Measurements from ENCODE around the gene ZNF878.
A peak's percentile ranks its signal among the peaks of the same experiment; 100 is the strongest.
"Not testable (repeated sequence)": the region's sequence is repeated elsewhere in the genome, so short reads cannot be mapped to it uniquely, and the experiment has no call there.

ZNF878 gene

GRCh38 chr19:12052497-12053169 lies at the start of gene ZNF878:
Gene ZNF878 (minus strand): TSS chr19:12052961. CDS start chr19:12052801, 160 bp downstream.
- DNase-seq, result peak in 2 of 4 experiments; percentile 11 to 26

GRCh38 chr19:12098040-12098439 lies 45.3 kb upstream of the ZNF878 start:
- DNase-seq, result no peak

- no peak for DNase-seq
Measured at GRCh38 chr19:12095111-12095790, 42.5 kb upstream of the ZNF878 start.

GRCh38 chr19:12093777-12094176 lies 41.0 kb upstream of the ZNF878 start:
- DNase-seq, result no peak

GRCh38 chr19:12092956-12093355 lies 40.2 kb upstream of the ZNF878 start:
- DNase-seq, result no peak

- DNase-seq, result peak in 2 of 4 experiments; percentile 14 to 21
Measured at GRCh38 chr19:12092065-12092867, 39.5 kb upstream of the ZNF878 start.

GRCh38 chr19:12090807-12091206 lies 38.0 kb upstream of the ZNF878 start:
- DNase-seq, result peak; percentile 10 to 43 (median 17)

- DNase-seq, result no peak
Measured at GRCh38 chr19:12085074-12085818, 32.5 kb upstream of the ZNF878 start.

GRCh38 chr19:12083336-12083735 lies 30.6 kb upstream of the ZNF878 start:
- not testable (repeated sequence) for DNase-seq

GRCh38 chr19:12077375-12077774 lies 24.6 kb upstream of the ZNF878 start:
- no peak for DNase-seq

GRCh38 chr19:12076331-12076730 lies 23.6 kb upstream of the ZNF878 start:
- DNase-seq, result not testable (repeated sequence)

GRCh38 chr19:12075538-12076139 lies 22.9 kb upstream of the ZNF878 start:
- no peak for DNase-seq

- DNase-seq, result peak; percentile 41 to 63 (median 52)
Measured at GRCh38 chr19:12064590-12065538, 12.1 kb upstream of the ZNF878 start, which contains the start of gene ZNF844. Gene ZNF844 (plus strand): TSS chr19:12064731. CDS start chr19:12064874, 143 bp downstream.

- no peak for DNase-seq
Measured at GRCh38 chr19:12055784-12056183, 3.0 kb upstream of the ZNF878 start.

GRCh38 chr19:12052091-12052496 lies 667 bp downstream of the ZNF878 start:
- DNase-seq, result no peak

GRCh38 chr19:12047868-12048267 lies 4.9 kb downstream of the ZNF878 start:
- DNase-seq, result no peak

- DNase-seq, result no peak
Measured at GRCh38 chr19:12043752-12044422, 8.9 kb downstream of the ZNF878 start.

- DNase-seq, result no peak
Measured at GRCh38 chr19:12042893-12043292, 9.9 kb downstream of the ZNF878 start.

GRCh38 chr19:12035220-12036172 lies 17.3 kb downstream of the ZNF878 start, which contains the start of gene ZNF433:
Gene ZNF433 (minus strand): TSS chr19:12035679. CDS start chr19:12035539, 140 bp downstream.
- DNase-seq, result peak; percentile 32 to 68 (median 49)

Data from activated CD4-positive, CD25-positive, alpha-beta regulatory T cell (primary cell).